A549 (cell line): ENCODE results near the gene IRX6. TPM values are rescaled to one million over a fixed set of nuclear protein-coding genes. Genes with fewer than 3 reads are reported as not detected.

Experiments used
- ATAC-seq, 2 experiments: fragments of 200-7000 bp in 1 of 2; fragments of >200 bp in 1 of 2; cut with Nextera tagmentation in 1 of 2; cut with Tn5 transposase in 1 of 2; 3 replicates each; pipeline versions ENCODE4 v1.8.0 to v1.9.1; 2018 to 2020; ENCODE audit warnings: mild to moderate bottlenecking in 1 of 2, moderate library complexity in 1 of 2
- CTCF ChIA-PET: fragments of 300-600 bp; sonication (Branson Sonifier 250); formaldehyde crosslinking; extraction: SDS; loops from one replicate; lab custom pipeline; 2021; ENCODE audit warnings: antibody characterized with exemption, inconsistent platforms; lab: Yijun Ruan, JAX
- POLR2A ChIA-PET: fragments of 350-600 bp; formaldehyde crosslinking; extraction: SDS; loops from one replicate; lab custom pipeline; 2021; ENCODE audit warnings: antibody characterized with exemption, inconsistent platforms; lab: Yijun Ruan, JAX
- DNase-seq, 2 experiments: peaks; one replicate each; pipeline versions ENCODE4 v3.0.0 to v3.0.0-alpha.2; 2011 to 2016; ENCODE audit warnings: low read depth in 1 of 2, low spot score in 1 of 2
- FAIRE-seq: peaks from 2 replicates; lab custom pipeline; 2011; peaks lifted over from hg19 to GRCh38; lab: Jason Lieb, UNC
- H3K27ac ChIP-seq, 2 experiments: fragments of >200 bp; sonication (Bioruptor Twin); formaldehyde crosslinking; 3 replicates each; pipeline ENCODE4 v1.5.1; 2016 to 2017
- H3K4me1 ChIP-seq: fragments of >200 bp; sonication (Bioruptor Twin); formaldehyde crosslinking; 3 replicates; pipeline ENCODE4 v1.6.1; 2016
- H3K4me2 ChIP-seq: fragments of >200 bp; sonication (Bioruptor Twin); formaldehyde crosslinking; 3 replicates; pipeline ENCODE4 v1.6.1; 2016
- H3K4me3 ChIP-seq: fragments of >200 bp; sonication (Bioruptor Twin); formaldehyde crosslinking; 3 replicates; pipeline ENCODE4 v1.5.1; 2016
- H3K9me3 ChIP-seq: fragments of >200 bp; sonication (Bioruptor Twin); formaldehyde crosslinking; 3 replicates; pipeline ENCODE4 v1.6.1; 2016
- BHLHE40 ChIP-seq: IDR thresholded peaks from 2 replicates; pipeline ENCODE4 v1.6.1; 2012; ENCODE audit warnings: low read depth, low read length, inconsistent platforms
- CTCF ChIP-seq: fragments of >200 bp; sonication (Bioruptor Twin); formaldehyde crosslinking; IDR thresholded peaks from 3 replicates; pipeline ENCODE4 v1.5.1; 2016
- E2F6 ChIP-seq: IDR thresholded peaks from 2 replicates; pipeline ENCODE4 v1.6.1; 2012; ENCODE audit warnings: low read depth, borderline replicate concordance
- EHF ChIP-seq: fragments of 250-450 bp; sonication (Bioruptor Pico); IDR thresholded peaks from 2 replicates; pipeline ENCODE4 v1.5.0; 2020; ENCODE audit warnings: mild to moderate bottlenecking
- EHMT2 ChIP-seq: fragments of 200-600 bp; sonication (generic); IDR thresholded peaks from 2 replicates; pipeline ENCODE4 v1.6.1; 2016; ENCODE audit warnings: antibody characterized with exemption, low read depth, mild to moderate bottlenecking, moderate library complexity
- ESRRA ChIP-seq: fragments of 150-350 bp; IDR thresholded peaks from 2 replicates; pipeline ENCODE4 v1.6.1; 2014; ENCODE audit warnings: mild to moderate bottlenecking, low read length, borderline replicate concordance
- FOSL2 ChIP-seq, 2 experiments: fragments of 450-650 bp in 1 of 2; fragments of >200 bp in 1 of 2; sonication (Bioruptor Twin) in 1 of 2; formaldehyde crosslinking; IDR thresholded peaks; 2 replicates each; pipeline versions ENCODE4 v1.5.0 to v1.6.1; 2016 to 2020; ENCODE audit warnings: mild to moderate bottlenecking in 1 of 2, moderate library complexity in 1 of 2
- FOXS1 ChIP-seq: fragments of 250-450 bp; sonication (Bioruptor Pico); IDR thresholded peaks from 2 replicates; pipeline ENCODE4 v1.5.0; 2020; ENCODE audit warnings: mild to moderate bottlenecking, moderate library complexity
- HDAC2 ChIP-seq: fragments of 200-600 bp; sonication (generic); IDR thresholded peaks from 2 replicates; pipeline ENCODE4 v1.6.1; 2016
- HES2 ChIP-seq: fragments of >200 bp; sonication (Bioruptor Twin); formaldehyde crosslinking; IDR thresholded peaks from 2 replicates; pipeline ENCODE4 v1.6.1; 2016
- HOXA7 ChIP-seq: fragments of 250-450 bp; sonication (Bioruptor Pico); IDR thresholded peaks from 2 replicates; pipeline ENCODE4 v1.5.0; 2020; ENCODE audit warnings: mild to moderate bottlenecking, moderate library complexity
- JUN ChIP-seq, 2 experiments: fragments of >200 bp; sonication (Bioruptor Twin); formaldehyde crosslinking; IDR thresholded peaks; 2 replicates in 1 of 2; 3 replicates in 1 of 2; pipeline ENCODE4 v1.6.1; 2016 to 2017
- MYC ChIP-seq: IDR thresholded peaks from 2 replicates; pipeline ENCODE4 v1.6.1; 2012; ENCODE audit warnings: mild to moderate bottlenecking, inconsistent platforms, low read length, improper control_type of control experiment, borderline replicate concordance
- NFE2L2 ChIP-seq: fragments of 150-350 bp; conservative IDR thresholded peaks from 2 replicates; pipeline ENCODE4 v1.6.1; 2014; ENCODE audit warnings: low read length
- NR3C1 ChIP-seq: fragments of >200 bp; sonication (Bioruptor Twin); formaldehyde crosslinking; IDR thresholded peaks from 3 replicates; pipeline ENCODE4 v1.6.1; 2017
- POLR2AphosphoS2 ChIP-seq: conservative IDR thresholded peaks from 2 replicates; pipeline ENCODE4 v1.6.1; 2012; ENCODE audit warnings: low read length, improper control_type of control experiment, inconsistent platforms
- RARB ChIP-seq: fragments of 250-450 bp; sonication (Bioruptor Pico); IDR thresholded peaks from 2 replicates; pipeline ENCODE4 v1.8.0; 2021; ENCODE audit warnings: mild to moderate bottlenecking, moderate library complexity
- RNF2 ChIP-seq: fragments of 200-600 bp; sonication (generic); IDR thresholded peaks from 2 replicates; pipeline ENCODE4 v1.6.1; 2016; ENCODE audit warnings: low read depth, mild to moderate bottlenecking, antibody characterized with exemption, moderate library complexity, borderline replicate concordance
- SMC3 ChIP-seq: fragments of >200 bp; sonication (Bioruptor Twin); formaldehyde crosslinking; IDR thresholded peaks from 3 replicates; pipeline ENCODE4 v1.6.1; 2018; ENCODE audit warnings: inconsistent platforms
- TFCP2L1 ChIP-seq: fragments of 250-450 bp; sonication (Bioruptor Pico); IDR thresholded peaks from 2 replicates; pipeline ENCODE4 v1.5.0; 2021; ENCODE audit warnings: mild to moderate bottlenecking
- TP53 ChIP-seq: fragments of 250-450 bp; sonication (Bioruptor Pico); IDR thresholded peaks from 2 replicates; pipeline ENCODE4 v1.5.0; 2021; ENCODE audit warnings: mild to moderate bottlenecking, moderate library complexity
- ZC3H11A ChIP-seq: fragments of 450-650 bp; IDR thresholded peaks from 2 replicates; pipeline ENCODE4 v1.6.1; 2014; ENCODE audit warnings: antibody characterized with exemption, mild to moderate bottlenecking
- ZSCAN20 ChIP-seq: fragments of 250-450 bp; sonication (Bioruptor Pico); IDR thresholded peaks from 2 replicates; pipeline ENCODE4 v1.8.0; 2022; ENCODE audit warnings: mild to moderate bottlenecking, moderate library complexity
- WGBS: methylation state at CpG from one replicate; pipeline ENCODE4 v1.1.6; 2017; ENCODE audit errors: missing lambda C conversion rate; 5-methylcytosine and 5-hydroxymethylcytosine counted together
- polyA plus RNA-seq, 4 experiments: library from polyadenylated mRNA; depleted of rRNA in 3 of 4; stranded (reverse); fragments of >200 nt; fragmentation: RNase III in 1 of 4; extraction: RNeasy Plus Mini Kit Qiagen cat#74134 plus additional on column Dnase treatment in 1 of 4; gene quantifications; 2 replicates in 3 of 4; 3 replicates in 1 of 4; pipeline ENCODE4 v1.2.3, GENCODE V29; 2011 to 2017
- TF ChIP-seq, protein P1 (sequence below): fragments of 150-350 bp; IDR thresholded peaks from 2 replicates; pipeline ENCODE4 v1.6.1; 2014; ENCODE audit warnings: low read depth, mild to moderate bottlenecking, low read length

Gene IRX6
- polyA plus RNA-seq, 2 of the 4 experiments (the other 2 are of a cell fraction) = not detected

GRCh38 chr16:55297062-55297909, 26.7 kb upstream of the IRX6 start:
- ATAC-seq = no peak
- Histone ChIP-seq H3K27ac (no peak overlapping the region), H3K9me3 (no peaks in the 10 kb centered on the region), H3K4me3 (no peak overlapping the region), H3K4me2 (no peak overlapping the region), H3K4me1 (no peaks in the 10 kb centered on the region)
- no peak for TF ChIP-seq TP53
- TF ChIP-seq HOXA7 = no peak
- no peak for TF ChIP-seq ZC3H11A
- TF ChIP-seq MYC = no peak
- no peak for TF ChIP-seq FOXS1 (CRISPR knock-in tag)
- no peak for TF ChIP-seq NFE2L2
- ChIA-PET POLR2A (no interaction called here), CTCF (no interaction called here)
- WGBS = 8% methylated on average over 10 of the region's 10 CpGs
- FAIRE-seq = no peak
- no peak for DNase-seq

- DNase-seq = no peak
- no peak for ATAC-seq
Measured at GRCh38 chr16:55297910-55298479, 26.0 kb upstream of the IRX6 start.

GRCh38 chr16:55301385-55302008, 22.5 kb upstream of the IRX6 start:
- no peak overlapping the region for H3K27ac ChIP-seq
- H3K4me3 ChIP-seq = no peak overlapping the region
- H3K4me1 ChIP-seq = no peaks in the 10 kb centered on the region
- no peaks in the 10 kb centered on the region; the same call in 2 of the 3 replicates for H3K9me3 ChIP-seq
- TF ChIP-seq CTCF = no peak
- no peak for TF ChIP-seq FOSL2 (IDR thresholded peaks at IDR 0.05)
- no peak for TF ChIP-seq FOSL2 (CRISPR knock-in tag; IDR thresholded peaks at IDR 0.05)
- no peak for TF ChIP-seq TFCP2L1 (CRISPR knock-in tag)
- no peak for TF ChIP-seq RNF2
- TF ChIP-seq, protein P1, sequence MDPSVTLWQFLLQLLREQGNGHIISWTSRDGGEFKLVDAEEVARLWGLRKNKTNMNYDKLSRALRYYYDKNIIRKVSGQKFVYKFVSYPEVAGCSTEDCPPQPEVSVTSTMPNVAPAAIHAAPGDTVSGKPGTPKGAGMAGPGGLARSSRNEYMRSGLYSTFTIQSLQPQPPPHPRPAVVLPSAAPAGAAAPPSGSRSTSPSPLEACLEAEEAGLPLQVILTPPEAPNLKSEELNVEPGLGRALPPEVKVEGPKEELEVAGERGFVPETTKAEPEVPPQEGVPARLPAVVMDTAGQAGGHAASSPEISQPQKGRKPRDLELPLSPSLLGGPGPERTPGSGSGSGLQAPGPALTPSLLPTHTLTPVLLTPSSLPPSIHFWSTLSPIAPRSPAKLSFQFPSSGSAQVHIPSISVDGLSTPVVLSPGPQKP = no peak
- no peak for TF ChIP-seq JUN (IDR thresholded peaks at IDR 0.05)
- TF ChIP-seq HES2 = no peak
- TF ChIP-seq POLR2AphosphoS2 = no peak
- TF ChIP-seq BHLHE40 = no peak
- no peak for TF ChIP-seq E2F6
- no peak for TF ChIP-seq EHMT2
- no peak for TF ChIP-seq NR3C1
- TF ChIP-seq SMC3 = no peak
- no peak for TF ChIP-seq HDAC2
- no peak for TF ChIP-seq EHF (CRISPR knock-in tag)
- no peak for TF ChIP-seq NFE2L2
- TF ChIP-seq ZSCAN20 = no peak
- no peak for TF ChIP-seq ESRRA
- no peak for DNase-seq
- ChIA-PET POLR2A (no interaction called here), CTCF (no interaction called here)
- FAIRE-seq = no peak
- 29% methylated on average over 11 of the region's 11 CpGs for WGBS
- H3K4me2 ChIP-seq = no peak overlapping the region
- no peak for ATAC-seq

More at GRCh38 chr16:55297910-55298479, 26.0 kb upstream of the IRX6 start:
- TF ChIP-seq RARB (CRISPR knock-in tag) = no peak
- TF ChIP-seq HDAC2 = no peak
- FAIRE-seq = no peak
- Histone ChIP-seq H3K27ac (no peak overlapping the region), H3K9me3 (no peaks in the 10 kb centered on the region), H3K4me3 (no peak overlapping the region), H3K4me2 (no peak overlapping the region), H3K4me1 (no peaks in the 10 kb centered on the region)
- ChIA-PET POLR2A (no interaction called here), CTCF (no interaction called here)
- 0% methylated on average over 1 of the region's 1 CpG for WGBS
